Pulmonary artery endothelial cell (primary cell): Measurements from ENCODE around the gene NPB. TPM values are rescaled to one million over a fixed set of nuclear protein-coding genes. Genes with fewer than 3 reads are reported as not detected.

Experiments
- DNase-seq: peaks from one replicate; pipeline ENCODE4 v3.0.0-alpha.2; 2011; ENCODE audit warnings: low read depth, low spot score
- total RNA-seq: library from RNA; depleted of rRNA; stranded (reverse); fragments of >200 nt; gene quantifications from 2 replicates; pipeline ENCODE4 v1.2.3, GENCODE V29; 2014

NPB gene
- 0.11 and 0.20 TPM in 2 replicates for total RNA-seq

DNA sequence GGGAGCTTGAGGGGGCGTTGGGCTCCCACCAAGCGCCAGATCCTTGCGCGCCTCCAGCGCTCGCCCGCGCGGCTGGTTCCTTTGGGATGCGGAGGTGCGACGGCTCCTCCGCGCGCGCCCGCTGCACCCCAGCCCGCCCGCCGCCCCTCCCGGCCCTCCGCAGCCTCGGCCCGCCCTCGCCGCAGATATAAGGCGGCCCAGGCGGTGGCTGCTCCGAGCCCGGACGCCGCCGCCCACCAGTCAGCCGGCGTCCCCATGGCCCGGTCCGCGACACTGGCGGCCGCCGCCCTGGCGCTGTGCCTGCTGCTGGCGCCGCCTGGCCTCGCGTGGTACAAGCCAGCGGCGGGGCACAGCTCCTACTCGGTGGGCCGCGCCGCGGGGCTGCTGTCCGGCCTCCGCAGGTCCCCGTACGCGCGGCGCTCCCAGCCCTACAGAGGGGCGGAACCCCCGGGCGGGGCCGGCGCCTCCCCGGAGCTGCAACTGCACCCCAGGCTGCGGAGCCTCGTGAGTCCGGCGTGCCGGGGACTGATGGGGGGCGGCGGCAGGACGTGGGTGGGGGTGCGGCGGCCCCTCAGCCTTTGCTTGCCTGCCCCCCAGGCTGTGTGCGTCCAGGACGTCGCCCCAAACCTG lies at the start of gene NPB:
Gene NPB, plus strand, starts transcription at position 216 of the 630 bp plus-strand sequence. Its CDS starts 40 bp downstream, at position 256.
- no peak for DNase-seq

DNA sequence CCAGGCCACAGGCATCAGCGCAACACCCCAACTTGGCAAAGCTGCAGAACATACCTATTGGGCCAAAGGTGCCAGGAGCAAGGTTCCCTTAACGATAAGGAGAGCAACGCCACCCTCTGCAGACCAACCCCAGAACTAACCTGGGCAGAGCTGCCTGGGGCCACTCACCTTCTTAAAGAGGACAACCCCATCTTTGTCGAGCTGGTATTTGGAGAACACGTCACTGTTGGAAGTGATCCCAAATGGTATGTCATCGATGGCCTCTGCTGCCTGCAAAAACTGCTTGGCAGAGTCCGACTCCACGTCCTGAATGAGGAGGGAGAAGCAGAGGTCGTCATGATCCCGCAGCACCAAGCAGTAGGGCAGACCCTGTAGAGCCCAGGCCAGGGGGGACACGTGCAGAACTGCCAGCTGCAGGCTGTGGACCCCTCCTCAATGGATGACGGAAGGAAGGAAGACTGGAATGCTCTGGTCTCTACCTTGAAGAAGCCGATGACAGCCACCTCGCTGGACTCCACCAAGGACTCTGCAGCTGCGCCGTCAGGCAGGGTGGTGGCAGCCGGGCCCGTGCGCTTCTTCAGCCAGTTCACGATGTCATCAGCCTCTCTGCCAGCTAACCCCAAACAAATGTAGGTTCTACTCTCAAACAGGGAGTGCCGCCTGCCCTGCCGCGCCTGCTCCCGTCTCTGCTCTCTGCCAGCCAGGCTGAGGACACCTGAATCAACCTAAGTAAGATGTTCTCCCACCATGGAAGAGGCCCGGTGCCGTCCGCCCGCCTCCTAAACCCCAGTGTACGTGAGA lies 46.9 kb upstream of the NPB start:
- DNase-seq = no peak

DNA sequence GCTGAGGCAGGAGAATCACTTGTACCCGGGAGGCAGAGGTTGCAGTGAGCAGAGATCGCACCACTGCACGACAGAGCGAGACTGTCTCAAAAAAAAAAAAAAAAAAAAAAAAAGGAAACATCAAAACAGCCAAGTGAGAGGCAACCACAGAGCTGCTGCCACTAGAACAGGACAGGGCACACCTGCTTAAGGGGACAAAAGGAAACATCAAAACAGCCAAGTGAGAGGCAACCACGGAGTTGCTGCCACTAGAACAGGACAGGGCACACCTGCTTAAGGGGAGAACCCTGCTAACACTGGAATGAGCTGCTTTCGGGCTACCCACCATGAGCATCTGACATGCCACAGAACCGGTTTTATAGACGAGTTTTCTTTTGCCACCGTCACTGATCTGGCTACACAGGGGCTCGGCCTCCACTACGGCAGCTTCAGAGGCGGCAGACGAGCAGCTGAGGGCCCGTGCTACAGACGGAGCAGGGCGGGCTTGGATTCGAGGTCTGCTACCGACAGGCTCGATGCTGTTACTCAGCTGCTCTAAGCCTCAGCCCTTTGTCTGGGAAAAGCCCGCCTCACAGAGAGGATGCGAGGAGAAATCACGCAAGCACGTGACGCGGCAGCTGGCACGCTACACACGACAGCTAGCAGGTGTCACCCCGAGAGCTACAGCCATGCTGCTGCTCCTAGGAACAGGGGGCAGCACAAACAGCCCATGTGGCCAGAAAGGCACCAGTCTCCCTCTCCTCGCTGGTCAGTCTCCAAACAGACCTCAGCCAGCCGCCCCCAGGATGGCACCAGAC lies 43.7 kb upstream of the NPB start:
- no peak for DNase-seq

- no peak for DNase-seq
Observed at GRCh38 chr17:81858967-81859905, 42.8 kb upstream of the NPB start.

- DNase-seq = no peak
Observed at GRCh38 chr17:81859906-81860755, 41.9 kb upstream of the NPB start, which contains the start of gene P4HB. Gene P4HB (minus strand): TSS chr17:81860535. CDS start chr17:81860471, 64 bp downstream.

DNA sequence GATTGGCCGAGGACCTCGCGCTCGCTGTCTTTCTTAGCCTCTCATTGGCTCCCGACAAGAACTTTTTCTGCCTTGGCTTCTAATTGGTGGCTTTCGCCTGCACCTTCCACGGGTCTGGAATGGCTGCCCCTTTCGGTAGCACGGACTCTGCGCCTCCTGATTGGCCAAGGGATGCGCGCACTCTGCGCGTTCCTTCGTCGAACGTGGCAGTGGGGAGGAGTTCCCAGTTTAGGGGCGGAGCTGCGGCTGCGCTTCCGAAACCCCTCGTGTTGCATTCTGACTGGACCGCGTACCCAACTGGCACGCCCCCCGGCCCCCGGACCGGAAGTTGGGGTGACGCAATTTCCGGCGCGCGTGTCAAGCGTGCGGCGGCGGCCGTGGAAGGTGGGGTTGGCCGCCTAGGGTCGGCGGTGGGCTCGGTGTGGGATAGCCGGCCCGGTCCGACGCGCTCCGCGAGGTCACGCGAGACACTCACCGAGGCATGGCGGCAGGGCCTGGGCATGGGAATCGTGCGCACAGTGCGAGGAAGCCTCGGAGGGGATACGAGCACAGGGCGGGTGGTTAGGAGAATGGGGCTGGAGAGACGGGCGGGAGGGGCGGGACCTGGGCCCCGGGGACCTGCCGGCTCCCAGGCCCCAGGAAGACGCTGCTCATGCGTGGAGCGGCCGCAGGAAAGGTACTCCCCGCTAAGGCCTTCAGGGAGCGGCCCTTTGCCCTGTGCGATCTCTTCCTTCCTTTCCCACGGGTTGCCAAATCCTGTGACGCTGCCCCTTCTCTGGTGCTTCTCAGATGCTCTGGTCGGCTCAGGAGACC lies 41.1 kb upstream of the NPB start:
- DNase-seq = peak; percentile 100

- DNase-seq = no peak
Observed at GRCh38 chr17:81863123-81863675, 38.8 kb upstream of the NPB start.

DNA sequence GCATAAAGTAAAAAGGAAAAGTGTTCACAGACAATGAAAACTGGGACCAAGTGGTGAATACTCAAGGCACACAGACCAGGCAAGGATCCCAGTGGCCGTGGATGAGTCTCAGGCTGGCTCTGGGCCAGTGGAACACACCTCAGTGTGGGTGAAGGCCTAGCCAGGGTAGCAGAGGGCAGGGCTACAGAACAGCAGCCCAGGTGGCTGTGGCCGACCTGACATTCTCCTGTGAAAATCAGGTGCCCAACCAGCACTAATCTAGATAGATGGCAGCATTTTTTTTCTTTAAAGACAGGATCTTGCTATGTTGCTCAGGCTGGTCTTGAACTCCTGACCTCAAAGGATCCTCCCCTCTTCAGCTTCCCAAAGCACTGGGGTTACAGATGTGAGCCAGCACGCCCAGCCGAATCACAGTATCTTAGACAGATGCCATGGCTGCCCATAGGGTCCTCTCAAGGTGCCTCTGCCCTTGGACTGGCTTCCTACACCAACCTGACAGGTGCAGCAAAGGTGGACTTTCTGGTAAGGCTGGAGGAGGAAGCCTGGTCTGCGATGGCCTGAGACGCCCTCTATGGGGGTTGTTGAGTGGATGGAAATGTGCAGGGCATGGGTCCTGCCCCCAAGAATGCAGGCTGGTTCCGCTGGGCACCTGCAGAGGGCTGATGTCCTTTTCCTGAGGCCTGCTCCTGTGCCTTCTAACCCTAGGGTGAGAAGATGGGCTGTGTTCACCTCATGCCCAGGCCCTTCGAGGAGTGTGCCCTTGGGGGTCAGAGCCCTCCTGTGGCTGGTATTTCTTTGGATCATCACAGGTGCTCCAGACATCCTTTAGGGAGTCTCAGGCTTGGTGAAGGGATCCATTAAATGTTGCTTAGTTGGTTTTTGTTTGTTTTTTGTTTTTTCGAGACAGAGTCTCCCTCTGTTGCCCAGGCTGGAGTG lies 37.9 kb upstream of the NPB start:
- DNase-seq = no peak

DNA sequence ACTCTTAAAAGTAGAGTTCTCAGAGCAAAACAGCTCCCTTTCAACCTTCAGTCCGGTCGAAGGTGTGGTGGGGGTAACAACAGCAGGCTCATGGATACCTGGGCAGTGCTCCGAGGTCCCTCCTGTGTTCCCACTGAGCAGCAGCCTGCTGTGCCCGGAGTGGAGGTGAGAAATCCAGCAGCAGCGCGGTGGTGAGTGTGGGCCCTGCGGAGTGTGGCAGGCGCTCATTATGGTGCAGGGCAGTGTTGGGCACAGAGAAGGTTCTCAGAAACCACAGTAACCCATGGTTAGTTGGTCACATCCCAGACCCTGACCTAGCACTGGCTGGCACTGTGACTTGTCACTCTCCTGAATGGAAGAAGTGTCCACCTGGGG lies 36.7 kb upstream of the NPB start:
- no peak for DNase-seq

- no peak for DNase-seq
Observed at GRCh38 chr17:81865733-81866439, 36.2 kb upstream of the NPB start.

DNA sequence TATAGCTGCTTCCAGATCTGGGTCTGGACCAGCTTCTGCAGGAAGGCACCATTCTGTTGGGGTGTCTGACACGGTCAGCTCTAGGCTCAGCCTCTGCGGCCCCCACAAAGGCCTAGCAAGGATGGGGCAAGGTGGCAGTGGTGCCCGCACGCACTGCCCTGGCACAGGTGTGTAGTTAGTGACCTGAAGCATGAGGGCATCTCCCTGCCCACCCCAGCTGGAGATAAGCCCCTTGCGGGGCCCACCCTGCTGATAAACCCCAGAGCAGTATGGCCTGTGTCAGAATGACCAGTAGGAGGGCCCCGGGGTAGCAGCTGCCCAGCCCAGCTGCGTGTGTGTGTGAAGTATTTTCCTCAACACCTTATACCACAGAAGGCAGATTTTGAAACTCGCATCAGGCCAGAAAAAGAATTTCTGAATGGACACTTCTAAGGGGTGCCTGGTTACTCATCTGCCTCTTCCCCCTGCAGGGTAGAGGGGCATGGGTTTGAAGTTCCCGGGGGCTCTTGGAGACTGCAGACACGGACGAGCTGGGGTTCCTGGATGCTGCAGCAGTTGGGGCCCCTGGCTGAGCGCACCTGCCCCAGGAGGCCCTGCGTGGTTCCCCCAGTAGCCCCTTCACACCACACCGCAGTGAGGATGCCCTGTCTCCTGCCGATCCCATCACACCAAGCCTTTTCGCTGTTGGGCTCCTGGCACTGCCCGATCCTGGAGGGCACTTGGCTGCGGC lies 35.4 kb upstream of the NPB start:
- no peak for DNase-seq

DNA sequence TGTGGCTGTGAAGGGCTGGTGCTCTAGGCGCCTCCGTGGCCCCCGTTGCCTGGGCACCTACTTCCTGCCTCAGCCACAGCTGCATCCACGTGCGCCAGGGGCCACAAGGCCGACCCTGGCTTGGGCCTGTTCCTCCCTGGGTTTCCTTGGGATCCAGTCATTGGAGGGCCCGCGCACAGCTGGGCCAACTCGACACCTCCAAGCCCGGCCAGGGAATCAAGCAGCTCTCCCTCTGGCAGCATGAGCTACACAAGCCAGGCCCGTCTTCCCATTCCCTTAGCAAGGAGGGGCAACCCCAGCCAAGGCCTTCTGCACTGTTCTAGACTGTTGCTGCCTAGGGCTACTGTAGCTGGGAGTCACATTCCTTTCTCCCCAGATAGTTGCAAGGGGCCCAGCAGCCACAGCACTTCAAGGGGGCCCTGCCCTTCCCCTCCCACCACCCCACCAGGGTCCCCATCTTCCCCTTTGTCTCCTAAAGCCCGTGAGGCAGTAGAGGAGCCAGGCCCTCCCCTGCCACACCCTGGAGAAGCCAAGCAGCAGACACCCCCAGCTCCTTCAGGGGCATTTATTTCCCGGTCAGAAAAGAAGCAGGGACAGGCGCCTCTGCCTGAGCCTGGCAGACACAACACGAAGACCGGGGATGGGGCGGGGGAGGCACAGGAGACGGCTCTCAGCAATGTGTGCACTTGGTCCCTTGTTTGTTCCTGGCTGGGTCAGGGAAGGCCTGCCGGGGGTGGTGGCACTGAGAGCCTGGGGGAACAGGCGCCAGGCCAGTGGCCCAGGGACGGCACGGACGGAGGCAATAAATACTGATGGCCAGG lies 34.7 kb upstream of the NPB start:
- no peak for DNase-seq

GRCh38 chr17:81867991-81868673 lies 33.9 kb upstream of the NPB start:
- DNase-seq = no peak

DNA sequence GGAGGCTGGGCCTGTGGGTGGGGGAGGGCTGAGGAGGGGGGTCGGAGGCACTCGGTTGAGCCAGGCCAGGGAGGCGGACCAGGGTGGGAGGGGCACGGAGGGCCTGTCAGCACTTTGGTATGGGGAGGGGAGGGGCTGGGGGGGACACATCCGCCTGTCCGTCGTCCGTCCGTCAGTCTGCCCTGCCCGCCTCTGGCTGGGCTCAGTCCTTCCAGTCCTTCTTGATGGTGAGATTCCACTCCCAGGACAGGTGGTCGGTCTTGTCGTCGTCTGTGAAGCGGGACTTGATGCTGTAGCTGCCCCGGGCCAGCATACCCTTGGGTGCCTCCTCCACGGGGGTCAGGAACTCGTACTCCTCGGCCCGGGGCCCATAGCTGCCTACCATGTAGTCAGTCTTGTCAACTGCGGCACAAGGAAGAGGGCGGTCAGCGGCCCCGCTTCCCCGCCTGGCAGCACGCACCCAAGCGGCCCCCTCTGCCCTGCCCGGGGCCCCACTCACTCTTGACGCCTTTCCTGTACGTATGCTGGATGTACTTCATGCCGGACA lies 33.3 kb upstream of the NPB start:
- DNase-seq = no peak
